Fibroblast of the aortic adventitia (primary cell): Measurements from ENCODE around the gene LUC7L. TPM values are rescaled to one million over a fixed set of nuclear protein-coding genes. Genes with fewer than 3 reads are reported as not detected.
"Not testable (repeated sequence)": the region's sequence is repeated elsewhere in the genome, so short reads cannot be mapped to it uniquely, and the experiment has no call there.

Source experiments
- DNase-seq: peaks from one replicate; pipeline ENCODE4 v3.0.0-alpha.2; 2010; ENCODE audit warnings: low read depth
- H3K4me3 ChIP-seq: 2 replicates; pipeline ENCODE4 v1.5.1; 2011; ENCODE audit warnings: low read depth, mild to moderate bottlenecking, control low read depth, low read length, moderate library complexity
- CTCF ChIP-seq: IDR thresholded peaks from 2 replicates; pipeline ENCODE4 v1.5.1; 2011; ENCODE audit warnings: mild to moderate bottlenecking, low read length, control low read depth, inconsistent platforms; ENCODE audit not compliant: insufficient read depth
- total RNA-seq: library from RNA; depleted of rRNA; stranded (reverse); fragments of >200 nt; gene quantifications from 2 replicates; pipeline ENCODE4 v1.2.3, GENCODE V29; 2012; ENCODE audit warnings: low replicate concordance

Gene LUC7L
- total RNA-seq, 1 donor, result 37.0 TPM

DNA sequence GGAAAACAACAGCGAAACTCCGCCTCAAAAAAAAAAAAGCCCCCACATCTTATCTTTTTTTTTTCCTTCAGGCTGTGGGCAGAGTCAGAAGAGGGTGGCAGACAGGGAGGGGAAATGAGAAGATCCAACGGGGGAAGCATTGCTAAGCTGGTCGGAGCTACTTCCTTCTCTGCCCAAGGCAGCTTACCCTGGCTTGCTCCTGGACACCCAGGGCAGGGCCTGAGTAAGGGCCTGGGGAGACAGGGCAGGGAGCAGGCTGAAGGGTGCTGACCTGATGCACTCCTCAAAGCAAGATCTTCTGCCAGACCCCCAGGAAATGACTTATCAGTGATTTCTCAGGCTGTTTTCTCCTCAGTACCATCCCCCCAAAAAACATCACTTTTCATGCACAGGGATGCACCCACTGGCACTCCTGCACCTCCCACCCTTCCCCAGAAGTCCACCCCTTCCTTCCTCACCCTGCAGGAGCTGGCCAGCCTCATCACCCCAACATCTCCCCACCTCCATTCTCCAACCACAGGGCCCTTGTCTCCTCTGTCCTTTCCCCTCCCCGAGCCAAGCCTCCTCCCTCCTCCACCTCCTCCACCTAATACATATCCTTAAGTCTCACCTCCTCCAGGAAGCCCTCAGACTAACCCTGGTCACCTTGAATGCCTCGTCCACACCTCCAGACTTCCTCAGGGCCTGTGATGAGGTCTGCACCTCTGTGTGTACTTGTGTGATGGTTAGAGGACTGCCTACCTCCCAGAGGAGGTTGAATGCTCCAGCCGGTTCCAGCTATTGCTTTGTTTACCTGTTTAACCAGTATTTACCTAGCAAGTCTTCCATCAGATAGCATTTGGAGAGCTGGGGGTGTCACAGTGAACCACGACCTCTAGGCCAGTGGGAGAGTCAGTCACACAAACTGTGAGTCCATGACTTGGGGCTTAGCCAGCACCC, 54.0 kb downstream of the LUC7L start:
- no peak for TF ChIP-seq CTCF
- H3K4me3 ChIP-seq, result no peak overlapping the region
- no peak for DNase-seq

DNA sequence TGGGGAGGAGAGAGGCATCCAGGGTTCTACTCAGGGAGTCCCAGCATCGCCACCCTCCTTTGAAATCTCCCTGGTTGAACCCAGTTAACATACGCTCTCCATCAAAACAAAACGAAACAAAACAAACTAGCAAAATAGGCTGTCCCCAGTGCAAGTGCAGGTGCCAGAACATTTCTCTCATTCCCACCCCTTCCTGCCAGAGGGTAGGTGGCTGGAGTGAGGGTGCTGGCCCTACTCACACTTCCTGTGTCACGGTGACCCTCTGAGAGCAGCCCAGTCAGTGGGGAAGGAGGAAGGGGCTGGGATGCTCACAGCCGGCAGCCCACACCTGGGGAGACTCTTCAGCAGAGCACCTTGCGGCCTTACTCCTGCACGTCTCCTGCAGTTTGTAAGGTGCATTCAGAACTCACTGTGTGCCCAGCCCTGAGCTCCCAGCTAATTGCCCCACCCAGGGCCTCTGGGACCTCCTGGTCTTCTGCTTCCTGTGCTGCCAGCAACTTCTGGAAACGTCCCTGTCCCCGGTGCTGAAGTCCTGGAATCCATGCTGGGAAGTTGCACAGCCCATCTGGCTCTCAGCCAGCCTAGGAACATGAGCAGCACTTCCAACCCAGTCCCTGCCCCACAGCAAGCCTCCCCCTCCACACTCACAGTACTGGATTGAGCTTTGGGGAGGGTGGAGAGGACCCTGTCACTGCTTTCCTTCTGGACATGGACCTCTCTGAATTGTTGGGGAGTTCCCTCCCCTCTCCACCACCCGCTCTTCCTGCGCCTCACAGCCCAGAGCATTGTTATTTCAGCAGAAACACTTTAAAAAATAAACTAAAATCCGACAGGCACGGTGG, 55.1 kb downstream of the LUC7L start:
- not testable (repeated sequence) for H3K4me3 ChIP-seq, DNase-seq

DNA sequence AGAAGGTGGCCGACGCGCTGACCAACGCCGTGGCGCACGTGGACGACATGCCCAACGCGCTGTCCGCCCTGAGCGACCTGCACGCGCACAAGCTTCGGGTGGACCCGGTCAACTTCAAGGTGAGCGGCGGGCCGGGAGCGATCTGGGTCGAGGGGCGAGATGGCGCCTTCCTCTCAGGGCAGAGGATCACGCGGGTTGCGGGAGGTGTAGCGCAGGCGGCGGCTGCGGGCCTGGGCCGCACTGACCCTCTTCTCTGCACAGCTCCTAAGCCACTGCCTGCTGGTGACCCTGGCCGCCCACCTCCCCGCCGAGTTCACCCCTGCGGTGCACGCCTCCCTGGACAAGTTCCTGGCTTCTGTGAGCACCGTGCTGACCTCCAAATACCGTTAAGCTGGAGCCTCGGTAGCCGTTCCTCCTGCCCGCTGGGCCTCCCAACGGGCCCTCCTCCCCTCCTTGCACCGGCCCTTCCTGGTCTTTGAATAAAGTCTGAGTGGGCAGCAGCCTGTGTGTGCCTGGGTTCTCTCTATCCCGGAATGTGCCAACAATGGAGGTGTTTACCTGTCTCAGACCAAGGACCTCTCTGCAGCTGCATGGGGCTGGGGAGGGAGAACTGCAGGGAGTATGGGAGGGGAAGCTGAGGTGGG, 55.9 kb downstream of the LUC7L start:
- not testable (repeated sequence) for DNase-seq

DNA sequence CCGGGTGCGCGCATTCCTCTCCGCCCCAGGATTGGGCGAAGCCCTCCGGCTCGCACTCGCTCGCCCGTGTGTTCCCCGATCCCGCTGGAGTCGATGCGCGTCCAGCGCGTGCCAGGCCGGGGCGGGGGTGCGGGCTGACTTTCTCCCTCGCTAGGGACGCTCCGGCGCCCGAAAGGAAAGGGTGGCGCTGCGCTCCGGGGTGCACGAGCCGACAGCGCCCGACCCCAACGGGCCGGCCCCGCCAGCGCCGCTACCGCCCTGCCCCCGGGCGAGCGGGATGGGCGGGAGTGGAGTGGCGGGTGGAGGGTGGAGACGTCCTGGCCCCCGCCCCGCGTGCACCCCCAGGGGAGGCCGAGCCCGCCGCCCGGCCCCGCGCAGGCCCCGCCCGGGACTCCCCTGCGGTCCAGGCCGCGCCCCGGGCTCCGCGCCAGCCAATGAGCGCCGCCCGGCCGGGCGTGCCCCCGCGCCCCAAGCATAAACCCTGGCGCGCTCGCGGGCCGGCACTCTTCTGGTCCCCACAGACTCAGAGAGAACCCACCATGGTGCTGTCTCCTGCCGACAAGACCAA, 56.8 kb downstream of the LUC7L start, which contains the start of gene HBA2:
Gene HBA2 (plus strand): TSS at position 503 of the 568 bp plus-strand sequence. CDS start 37 bp downstream, at position 540.
- DNase-seq, H3K4me3 ChIP-seq: not testable (repeated sequence)

More for the DNA sequence above, 55.9 kb downstream of the LUC7L start:
- H3K4me3 ChIP-seq, result not testable (repeated sequence)

- no peak for TF ChIP-seq CTCF
- DNase-seq, result no peak
- H3K4me3 ChIP-seq, result no peak overlapping the region
Observed at GRCh38 chr16:170788-171187, 58.5 kb downstream of the LUC7L start.

DNA sequence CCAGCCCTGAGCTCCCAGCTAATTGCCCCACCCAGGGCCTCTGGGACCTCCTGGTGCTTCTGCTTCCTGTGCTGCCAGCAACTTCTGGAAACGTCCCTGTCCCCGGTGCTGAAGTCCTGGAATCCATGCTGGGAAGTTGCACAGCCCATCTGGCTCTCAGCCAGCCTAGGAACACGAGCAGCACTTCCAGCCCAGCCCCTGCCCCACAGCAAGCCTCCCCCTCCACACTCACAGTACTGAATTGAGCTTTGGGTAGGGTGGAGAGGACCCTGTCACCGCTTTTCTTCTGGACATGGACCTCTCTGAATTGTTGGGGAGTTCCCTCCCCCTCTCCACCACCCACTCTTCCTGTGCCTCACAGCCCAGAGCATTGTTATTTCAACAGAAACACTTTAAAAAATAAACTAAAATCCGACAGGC, 59.2 kb downstream of the LUC7L start:
- DNase-seq, result peak; percentile 23
- H3K4me3 ChIP-seq, result not testable (repeated sequence)

- H3K4me3 ChIP-seq, result no peak overlapping the region
- DNase-seq, result no peak
- no peak for TF ChIP-seq CTCF
Observed at GRCh38 chr16:169014-169413, 60.2 kb downstream of the LUC7L start.

- no peak overlapping the region for H3K4me3 ChIP-seq
- DNase-seq, result no peak
- no peak for TF ChIP-seq CTCF
Observed at GRCh38 chr16:168424-168823, 60.8 kb downstream of the LUC7L start.
